ENCODE data around the gene PDSS2.

- TF ChIP-seq, protein P1, sequence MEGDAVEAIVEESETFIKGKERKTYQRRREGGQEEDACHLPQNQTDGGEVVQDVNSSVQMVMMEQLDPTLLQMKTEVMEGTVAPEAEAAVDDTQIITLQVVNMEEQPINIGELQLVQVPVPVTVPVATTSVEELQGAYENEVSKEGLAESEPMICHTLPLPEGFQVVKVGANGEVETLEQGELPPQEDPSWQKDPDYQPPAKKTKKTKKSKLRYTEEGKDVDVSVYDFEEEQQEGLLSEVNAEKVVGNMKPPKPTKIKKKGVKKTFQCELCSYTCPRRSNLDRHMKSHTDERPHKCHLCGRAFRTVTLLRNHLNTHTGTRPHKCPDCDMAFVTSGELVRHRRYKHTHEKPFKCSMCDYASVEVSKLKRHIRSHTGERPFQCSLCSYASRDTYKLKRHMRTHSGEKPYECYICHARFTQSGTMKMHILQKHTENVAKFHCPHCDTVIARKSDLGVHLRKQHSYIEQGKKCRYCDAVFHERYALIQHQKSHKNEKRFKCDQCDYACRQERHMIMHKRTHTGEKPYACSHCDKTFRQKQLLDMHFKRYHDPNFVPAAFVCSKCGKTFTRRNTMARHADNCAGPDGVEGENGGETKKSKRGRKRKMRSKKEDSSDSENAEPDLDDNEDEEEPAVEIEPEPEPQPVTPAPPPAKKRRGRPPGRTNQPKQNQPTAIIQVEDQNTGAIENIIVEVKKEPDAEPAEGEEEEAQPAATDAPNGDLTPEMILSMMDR (IDR thresholded peaks at IDR 0.05) = no peak
- TF ChIP-seq POLR2AphosphoS5 (IDR thresholded peaks at IDR 0.05) (peak; percentile 72), POLR2A (IDR thresholded peaks at IDR 0.05) (no peak)
Observed at GRCh38 chr6:107246972-107247615, 212.3 kb downstream of the PDSS2 start.

Measured in gastroesophageal sphincter (tissue), 3 donors.